Measurements from ENCODE around the gene KBTBD12.

GRCh38 chr3:127982155-127982554 is 67.1 kb downstream of the KBTBD12 start:
- TF ChIP-seq POLR2A (IDR thresholded peaks at IDR 0.05; ENCODE audit: low read depth, low read length) (no peak), POLR2AphosphoS5 (IDR thresholded peaks at IDR 0.05; ENCODE audit: insufficient read depth, low read depth, low read length) (no peak), CTCF (IDR thresholded peaks at IDR 0.05; ENCODE audit: extremely low read depth in 1 of 2, insufficient read depth in 1 of 2, low read depth in 1 of 2, low read length in 2 of 2) (no peak), EZH2 (IDR thresholded peaks at IDR 0.05; ENCODE audit: borderline replicate concordance, low read depth, low read length, severe bottlenecking) (no peak)
